GM21825 (cell line): ENCODE results near the gene CXorf66.
A peak's percentile ranks its signal among the peaks of the same experiment; 100 is the strongest.
"Not testable (repeated sequence)": the region's sequence is repeated elsewhere in the genome, so short reads cannot be mapped to it uniquely, and the experiment has no call there.

ENCODE experiments used
- ATAC-seq: cut with Tn5 transposase; IDR thresholded peaks from one replicate; pipeline ENCODE4 v1.9.1; 2021; ENCODE audit warnings: mild to moderate bottlenecking, moderate library complexity; ENCODE audit not compliant: unreplicated experiment

Gene CXorf66, protein sequence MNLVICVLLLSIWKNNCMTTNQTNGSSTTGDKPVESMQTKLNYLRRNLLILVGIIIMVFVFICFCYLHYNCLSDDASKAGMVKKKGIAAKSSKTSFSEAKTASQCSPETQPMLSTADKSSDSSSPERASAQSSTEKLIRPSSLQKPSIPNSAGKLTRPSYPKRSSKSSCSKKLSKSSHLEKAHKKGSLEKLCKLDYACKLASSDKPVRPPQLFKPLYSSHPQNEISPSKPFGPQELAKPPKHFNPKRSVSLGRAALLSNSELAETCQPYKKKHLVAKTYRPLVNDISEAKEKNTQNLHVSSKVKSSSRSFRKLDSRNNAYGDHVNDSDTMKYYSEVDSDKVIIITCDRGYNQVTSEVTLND

DNA sequence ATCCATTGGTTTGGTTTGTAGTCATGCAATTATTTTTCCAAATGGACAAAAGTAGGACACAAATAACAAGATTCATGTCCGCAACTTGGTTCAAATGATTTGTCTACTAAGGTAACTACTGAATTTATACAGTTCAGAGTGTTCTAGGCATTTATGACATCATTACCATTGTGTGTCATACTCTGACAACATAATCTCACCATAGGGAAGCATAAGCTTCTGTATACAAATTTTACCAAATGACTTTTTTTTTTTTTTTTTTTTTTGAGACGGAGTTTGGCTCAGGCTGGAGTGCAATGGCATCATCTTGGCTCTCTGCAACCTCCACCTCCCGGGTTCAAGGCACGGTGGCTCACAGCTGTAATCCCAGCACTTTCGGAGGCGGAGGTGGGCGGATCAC, at the start of gene CXorf66:
Gene CXorf66 (minus strand): TSS at position 101 of the 400 bp plus-strand sequence. CDS start 25 bp downstream, at position 76.
- ATAC-seq, result no peak

DNA sequence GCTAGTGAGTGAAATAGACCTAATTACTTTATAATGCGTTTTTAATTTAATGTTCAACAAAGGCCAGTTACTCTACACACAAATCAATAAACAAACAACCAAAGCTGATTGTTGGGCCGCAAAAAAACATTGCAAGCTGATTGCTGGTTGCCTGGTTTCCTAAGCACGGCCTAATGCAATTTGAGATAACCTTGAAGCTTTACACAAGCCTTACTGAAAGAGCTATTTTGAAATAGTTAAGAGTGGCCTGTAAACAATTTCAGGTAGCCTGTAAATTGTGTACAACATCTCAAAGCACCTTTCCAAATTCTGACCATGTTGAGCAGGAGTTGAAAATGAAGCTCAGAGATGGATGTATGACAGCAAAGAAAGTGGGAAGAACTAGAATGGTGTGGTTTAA, 17.5 kb upstream of the CXorf66 start:
- no peak for ATAC-seq

DNA sequence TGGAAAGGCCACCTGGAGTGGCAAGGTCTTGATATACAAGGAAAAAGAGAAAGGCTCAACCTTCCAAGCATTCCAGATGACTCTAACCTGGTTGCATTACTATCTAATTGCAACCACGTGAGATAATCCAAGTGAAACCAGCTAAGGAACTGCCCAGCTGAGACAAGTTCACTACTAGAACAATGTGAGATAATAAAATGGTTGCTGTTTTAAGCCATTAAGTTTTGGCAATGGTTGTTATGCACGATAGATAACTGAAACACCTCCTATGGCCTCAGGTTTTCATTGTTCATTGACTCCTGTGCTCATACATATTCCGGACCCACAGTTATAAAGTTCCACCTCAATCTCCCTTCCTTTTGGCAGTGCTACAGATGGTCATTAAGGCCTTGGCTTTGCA, 9.2 kb upstream of the CXorf66 start:
- no peak for ATAC-seq

DNA sequence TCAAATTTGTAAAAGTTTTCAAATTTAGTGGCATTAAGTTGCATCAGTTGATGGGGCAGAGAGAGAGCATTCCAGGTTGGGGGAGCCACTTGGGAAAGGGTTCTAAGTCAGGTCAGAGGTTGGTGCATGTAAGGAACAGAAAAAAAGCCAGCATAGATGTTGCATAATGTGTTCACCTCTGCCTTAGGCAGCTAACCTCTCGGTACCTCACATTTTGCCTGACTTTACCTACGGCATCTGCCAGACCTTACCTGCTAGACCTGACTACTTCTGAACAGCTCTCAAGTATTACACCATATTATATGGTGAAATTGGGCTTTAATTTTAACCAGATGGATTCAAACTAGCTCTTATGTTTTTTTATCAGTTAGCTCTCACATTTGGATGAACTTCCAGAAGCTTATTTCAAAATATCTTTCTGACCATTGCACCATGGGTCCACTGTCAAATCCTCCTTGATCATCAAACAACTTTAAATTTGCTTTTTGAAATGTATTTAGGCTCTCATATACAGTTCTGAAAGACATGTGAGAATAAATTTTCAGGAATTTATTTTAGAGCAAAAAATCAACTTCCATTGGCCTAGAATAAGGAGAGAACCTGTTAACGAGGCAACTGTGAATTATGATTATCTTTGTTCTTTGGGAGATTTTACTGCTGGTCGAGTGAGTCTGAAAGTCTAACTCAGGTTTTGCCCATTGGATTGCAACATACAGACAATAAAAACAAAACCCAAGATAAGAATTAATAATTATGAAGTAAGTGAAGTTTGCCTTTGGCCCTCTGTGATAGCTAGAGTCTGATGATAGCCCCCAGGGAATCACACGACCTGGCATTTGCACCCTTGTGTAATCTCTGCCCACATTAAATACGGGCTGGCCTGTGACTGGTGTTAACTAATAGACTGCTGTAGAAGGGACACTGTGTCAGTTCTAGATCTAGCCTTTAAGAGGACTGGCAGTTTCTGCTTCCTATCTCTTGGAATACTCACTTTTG, 7.6 kb upstream of the CXorf66 start:
- ATAC-seq, result no peak

DNA sequence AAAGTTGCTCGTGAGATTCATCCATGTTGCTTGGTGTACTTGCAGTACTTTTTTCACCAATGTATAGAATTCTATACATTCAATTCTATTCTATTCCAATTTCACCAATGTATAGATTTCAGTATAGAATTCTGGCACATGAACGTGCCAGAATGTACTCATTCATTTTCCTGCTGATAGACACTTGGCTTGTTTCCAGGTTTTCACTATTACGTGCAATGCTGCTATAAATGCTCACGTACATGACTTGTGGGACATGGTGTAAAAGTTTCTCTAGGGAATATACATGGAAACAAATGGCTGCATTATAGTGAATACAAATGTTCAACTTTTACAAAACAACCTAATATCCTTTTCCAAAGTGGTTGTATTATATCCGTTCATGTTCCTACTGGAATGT, 6.8 kb upstream of the CXorf66 start:
- no peak for ATAC-seq

DNA sequence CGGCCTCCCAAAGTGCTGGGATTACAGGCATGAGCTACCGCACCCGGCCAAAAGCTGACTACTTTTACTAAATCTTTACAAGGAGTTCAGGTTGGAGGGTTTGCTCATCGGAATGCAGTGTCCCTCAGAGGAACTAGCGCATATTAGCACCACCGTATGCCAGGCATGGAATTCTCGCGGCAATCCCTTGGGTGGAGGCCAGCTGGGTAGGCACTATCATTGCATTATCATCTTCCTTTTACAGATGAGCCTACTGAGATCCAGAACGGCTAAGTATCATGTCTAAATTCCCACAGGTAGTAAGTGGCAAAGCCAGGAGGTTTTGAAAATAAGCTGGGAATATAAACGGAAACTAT, 6.1 kb upstream of the CXorf66 start:
- ATAC-seq, result no peak

DNA sequence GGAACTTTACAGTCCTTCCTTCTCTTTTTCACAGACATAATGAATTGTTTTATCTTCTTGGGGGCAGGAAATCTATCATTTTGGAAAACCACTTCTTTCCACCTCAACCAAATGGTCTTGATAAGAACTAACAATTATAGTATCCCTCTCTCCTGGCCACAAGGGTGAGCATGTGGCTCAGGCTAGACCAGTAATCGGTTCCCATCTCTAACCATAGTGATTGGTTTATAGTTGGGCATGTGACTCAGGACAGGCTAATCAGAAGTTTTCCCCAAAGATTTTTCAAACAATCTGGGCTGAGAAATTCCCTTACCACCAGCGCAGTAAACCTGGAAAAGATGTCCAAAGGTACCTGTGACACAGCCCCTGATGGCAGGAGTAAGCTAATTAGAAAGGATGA, 4.0 kb upstream of the CXorf66 start:
- ATAC-seq, result no peak

DNA sequence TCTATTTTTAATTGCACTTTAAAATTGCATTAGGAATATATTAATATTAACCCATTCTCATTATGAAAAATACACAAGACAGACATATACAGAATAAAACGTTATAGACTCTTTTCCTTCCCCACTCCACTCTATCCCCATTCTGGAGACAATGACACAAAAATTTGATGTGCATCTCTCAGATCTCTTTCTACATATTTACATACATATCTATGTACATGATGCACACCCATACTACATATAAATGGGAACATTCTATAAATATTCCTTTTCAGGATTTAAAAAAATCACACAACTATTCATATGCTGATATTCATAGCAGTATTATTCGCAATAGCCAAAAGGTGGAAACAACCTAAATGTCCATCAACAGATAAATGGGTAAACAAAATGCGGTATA, 2.4 kb upstream of the CXorf66 start:
- ATAC-seq, result no peak

DNA sequence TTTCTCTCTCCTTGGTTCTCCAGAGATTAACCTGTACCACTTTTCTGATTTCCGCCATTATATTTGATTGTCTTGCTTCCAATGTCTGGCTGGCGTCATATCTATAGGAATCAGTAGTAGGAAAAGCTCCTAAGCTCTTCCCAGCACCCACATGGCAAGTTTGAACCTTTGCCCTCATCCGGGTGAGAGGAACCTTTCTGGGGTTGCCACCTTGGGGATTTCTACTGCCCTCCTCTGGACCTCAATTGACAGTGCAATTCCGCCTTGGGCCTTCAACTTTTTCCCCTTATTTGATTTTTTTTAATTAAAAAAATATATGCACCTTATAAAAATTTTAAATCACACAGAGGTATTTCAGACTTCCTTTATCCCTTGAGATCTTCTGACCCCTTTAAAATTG, 2.0 kb upstream of the CXorf66 start:
- no peak for ATAC-seq

DNA sequence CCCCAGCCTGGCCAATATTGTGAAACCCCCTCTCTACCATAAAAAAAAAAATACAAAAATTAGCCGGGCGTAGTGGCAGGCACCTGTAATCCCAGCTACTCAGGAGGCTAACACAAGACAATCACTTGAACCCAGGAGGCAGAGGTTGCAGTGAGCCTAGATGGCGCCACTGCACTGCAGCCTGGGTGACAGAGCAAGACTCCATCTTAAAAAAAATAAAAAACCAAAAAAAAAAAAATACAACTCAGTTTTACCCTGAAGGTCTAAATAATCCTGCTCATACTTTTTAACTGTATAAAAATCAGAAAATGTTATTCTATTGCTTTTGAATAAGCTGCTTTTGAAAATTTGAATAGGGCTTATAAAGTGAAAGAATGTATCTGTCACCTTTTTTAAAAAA, 838 bp upstream of the CXorf66 start:
- not testable (repeated sequence) for ATAC-seq

DNA sequence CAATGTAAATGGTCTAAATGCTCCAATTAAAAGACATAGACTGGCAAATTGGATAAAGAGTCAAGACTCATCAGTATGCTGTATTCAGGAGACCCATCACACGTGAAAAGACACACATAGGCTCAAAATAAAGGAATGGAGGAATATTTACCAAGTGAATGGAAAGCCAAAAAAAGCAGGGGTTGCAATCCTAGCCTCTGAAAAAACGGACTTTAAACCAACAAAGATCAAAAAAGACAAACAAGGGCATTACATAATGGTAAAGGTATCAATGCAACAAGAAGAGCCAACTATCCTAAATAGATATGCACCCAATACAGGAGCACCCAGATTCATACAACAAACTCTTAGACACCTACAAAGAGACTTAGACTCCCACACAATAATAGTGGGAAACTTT, 4.2 kb downstream of the CXorf66 start:
- not testable (repeated sequence) for ATAC-seq

DNA sequence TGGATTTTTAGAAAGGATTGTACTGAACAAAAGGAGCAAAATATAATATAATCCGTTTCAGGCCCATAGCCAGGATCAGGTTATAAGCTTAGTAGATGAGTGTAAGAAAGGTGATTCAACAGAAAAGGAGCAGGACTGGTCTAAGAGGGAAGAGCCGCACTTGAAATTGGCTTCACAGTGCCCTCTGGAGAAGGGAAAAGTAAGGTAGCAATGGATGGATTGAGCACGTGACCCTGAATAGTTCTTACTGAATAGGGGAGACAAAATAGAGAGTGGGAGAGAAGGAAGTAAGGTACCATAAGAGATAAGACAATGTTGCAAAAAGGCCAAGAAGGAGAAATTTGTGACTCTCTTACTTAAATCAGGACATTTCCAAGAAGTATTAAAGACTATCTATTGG, 15.6 kb downstream of the CXorf66 start:
- no peak for ATAC-seq

DNA sequence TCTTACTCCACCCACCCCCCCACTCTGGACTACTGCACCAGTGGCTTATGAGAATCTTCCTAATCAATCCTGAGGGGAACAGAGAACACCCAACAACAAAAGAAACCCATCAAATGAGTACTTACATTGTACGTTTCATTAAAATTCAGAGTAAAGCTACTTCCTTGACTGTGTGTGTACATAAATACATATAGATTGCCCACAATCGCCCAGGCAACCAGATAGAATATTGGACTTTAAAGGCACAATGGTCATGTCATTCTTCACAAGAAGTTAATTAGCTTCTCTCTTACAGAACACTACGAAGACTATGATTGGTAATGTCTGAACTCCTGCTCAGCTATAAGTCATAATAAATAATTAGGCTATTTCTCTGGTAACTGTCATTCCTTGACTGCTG, 20.2 kb downstream of the CXorf66 start:
- ATAC-seq, result no peak

DNA sequence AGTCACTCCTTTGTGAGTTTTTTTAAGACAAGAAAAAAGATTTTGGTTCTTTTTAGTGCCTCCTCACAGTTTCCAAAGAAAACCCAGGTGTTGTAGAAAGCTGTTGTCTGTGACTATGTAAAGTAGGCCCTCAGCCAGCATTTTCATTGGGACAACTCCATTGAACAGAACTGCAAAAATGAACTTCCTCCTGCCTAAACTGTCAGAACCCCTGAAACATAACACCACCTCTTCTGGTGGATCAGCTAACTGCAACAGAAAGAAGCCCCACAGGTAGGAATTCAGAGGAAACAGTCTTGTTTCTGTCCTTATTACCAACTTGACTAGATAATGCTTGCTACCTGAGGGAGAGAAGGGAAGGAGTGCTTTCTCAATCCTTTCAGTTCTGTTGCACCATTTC, 29.1 kb downstream of the CXorf66 start:
- ATAC-seq, result no peak

DNA sequence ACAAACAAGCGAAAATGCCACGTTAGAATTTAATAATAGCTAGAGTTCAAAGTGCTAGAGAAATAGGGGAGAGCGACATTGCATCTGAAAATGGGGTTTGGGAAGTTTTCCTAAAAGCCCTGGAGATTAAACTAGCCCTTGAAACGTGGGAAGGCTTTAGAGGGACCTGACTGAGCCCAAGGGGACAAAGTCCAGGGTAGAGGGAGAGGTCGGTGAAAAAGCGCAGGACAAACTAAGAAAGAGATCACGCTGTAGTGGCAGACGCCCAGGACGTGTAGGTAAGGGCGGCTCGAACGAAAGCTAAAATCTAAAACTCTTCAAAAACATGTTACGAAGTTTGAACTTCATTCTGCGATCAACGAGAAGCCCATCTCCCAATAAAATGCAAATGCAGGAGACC, 31.4 kb downstream of the CXorf66 start:
- no peak for ATAC-seq

DNA sequence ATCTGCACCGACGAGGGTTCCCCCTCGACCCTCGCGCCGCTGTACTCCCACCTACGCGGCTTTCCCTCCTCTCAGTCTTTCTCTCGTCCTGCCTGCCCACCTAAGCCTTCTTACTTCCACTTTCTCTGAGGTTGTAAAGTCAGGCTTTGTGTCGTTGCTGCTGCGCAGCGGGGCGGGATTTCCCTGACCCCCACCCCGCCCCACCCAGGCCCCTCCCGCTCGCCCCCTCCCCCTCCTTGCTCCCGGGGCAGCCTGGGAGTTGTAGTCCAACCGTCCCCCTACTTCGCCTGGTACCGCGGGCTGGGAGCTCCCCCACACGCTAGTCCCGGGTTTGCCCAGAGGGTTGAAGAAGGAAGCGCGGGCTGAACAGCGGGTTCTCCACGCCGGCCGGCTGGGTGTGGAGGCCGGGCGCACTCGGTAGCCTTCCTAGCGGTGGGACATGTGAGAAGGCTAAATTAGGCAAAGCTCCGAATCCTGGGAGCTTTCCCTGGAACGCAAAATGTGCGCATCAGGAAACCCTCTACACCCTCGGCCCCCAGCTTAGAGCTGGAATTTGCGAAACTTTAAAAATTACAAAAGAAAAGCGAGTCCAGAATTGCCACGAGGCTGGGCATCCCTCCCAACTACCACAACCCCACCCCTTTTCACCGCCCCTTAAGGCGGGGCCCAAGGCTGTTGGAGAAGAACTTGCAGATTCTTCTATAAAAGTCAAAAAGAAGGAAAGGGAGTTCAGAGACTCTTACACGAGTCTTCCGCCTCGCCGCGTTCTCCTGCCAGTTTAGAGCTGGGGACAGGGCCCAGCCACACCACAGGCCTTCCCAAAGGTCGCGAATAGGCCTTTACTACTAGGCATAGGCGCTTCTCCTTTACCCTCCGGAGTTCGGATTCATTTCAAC, 32.2 kb downstream of the CXorf66 start, which contains the start of gene ATP11C:
Gene ATP11C (minus strand): TSS at position 153 of the 896 bp plus-strand sequence. CDS start 1,011 bp downstream, outside the sequence.
- peak; percentile 80 for ATAC-seq

DNA sequence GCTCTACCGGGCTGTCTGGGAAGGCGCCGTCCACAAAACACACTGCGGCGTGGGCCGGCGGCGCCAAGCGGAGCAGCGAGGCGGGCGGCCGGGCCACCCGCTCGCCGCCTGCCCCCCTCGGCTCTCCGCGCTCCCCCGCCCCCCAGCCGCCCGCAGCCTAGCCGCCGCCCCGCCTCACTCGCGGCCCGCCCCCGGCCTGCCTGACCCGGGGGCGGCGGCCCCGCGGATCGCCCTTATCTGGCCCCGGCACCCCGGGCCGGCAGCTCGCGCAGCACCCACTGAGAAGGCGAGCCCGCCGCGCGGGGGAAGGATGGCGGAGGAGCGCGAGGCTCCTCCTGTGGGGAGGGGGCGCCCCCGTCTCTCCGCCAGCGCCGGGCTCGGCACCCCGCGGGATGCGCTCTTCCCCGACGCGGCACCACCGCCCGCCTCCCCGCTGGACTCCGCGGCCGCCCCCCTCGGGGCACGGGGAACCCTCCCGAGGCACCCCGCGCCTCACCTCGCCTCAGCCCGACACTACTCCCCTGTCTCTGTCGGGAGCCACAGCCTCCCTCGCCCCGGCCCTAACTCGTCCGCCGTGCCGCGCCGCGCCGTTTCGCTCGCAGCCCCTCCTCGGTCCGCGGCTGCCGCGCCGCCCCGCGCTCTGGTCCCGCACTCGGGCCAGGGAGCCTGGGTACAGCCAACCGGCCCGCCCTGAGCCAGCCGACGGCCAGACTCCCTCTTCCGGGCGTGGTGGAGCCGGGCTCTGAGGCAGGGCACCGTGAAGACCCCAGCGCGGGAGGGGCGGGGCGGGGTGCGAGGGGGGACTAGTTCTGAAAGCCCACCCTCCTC, 33.0 kb downstream of the CXorf66 start:
- ATAC-seq, result peak; percentile 29

DNA sequence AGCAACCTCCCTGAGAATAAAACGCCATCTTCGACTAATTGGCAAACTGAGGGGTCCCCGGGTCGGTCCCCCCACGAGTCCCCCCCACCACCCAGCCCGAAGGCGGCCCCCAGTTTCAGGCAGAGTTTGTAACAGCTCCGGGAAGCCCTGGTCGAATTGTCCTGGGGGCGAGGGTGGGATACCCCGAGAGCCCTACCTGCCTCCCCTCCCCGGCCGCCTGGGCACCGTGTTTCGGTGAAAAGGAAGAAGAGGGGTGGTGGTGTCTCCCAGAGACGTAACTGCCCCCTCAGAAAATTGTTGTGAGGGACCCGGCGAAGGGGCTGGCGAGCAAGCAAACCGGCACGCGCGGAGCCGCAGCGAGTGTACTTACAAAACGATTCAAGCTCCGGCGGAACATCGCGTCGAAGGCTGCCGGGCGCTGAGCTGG, 33.7 kb downstream of the CXorf66 start:
- ATAC-seq, result no peak

DNA sequence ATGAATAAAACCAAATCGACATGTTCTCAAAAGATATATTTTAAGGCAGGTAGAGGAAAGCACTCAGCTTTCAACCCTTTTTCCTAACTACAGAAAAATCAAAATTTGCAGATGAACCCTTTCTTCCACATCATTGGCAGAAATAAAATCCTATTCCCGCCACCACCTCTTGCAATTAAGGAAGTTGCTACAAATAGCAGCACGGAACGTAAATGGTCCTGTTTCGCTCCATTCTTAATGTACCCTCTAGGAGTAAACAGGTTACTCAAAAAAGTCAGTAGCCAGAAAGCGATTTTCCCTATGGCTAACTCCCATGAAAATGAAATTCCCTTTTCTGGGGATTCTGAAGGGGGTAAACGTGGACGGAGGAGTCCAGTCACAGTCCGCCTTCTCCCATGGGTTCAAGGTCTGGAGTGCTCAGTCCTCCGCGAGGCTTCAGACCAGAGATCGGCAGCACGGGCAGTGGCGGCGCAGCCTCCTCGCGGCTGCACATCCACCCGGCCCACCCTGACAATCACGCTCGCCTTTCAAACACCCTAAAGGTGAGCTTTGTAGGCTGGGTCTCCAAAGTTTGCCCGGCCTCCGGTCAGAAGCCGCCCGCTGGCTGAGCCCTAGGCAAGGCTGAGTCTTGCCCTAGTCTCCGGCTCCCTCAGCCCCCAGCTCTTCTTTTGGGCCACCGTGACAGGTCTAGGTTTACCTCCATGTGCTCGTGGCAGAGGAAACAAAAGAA, 34.2 kb downstream of the CXorf66 start:
- no peak for ATAC-seq
